Activated naive CD8-positive, alpha-beta T cell (primary cell): ENCODE results near the gene PITX2.
A peak's percentile ranks its signal among the peaks of the same experiment; 100 is the strongest.

Experiments
- H3K27ac Mint-ChIP-seq: one replicate; pipeline ENCODE4 v1.8.0; 2021; ENCODE audit warnings: mixed read lengths
- H3K27me3 Mint-ChIP-seq: one replicate; pipeline ENCODE4 v1.8.0; 2021; ENCODE audit warnings: mixed read lengths
- H3K36me3 Mint-ChIP-seq: one replicate; pipeline ENCODE4 v1.8.0; 2021; ENCODE audit warnings: mixed read lengths
- H3K4me1 Mint-ChIP-seq: one replicate; pipeline ENCODE4 v1.8.0; 2021; ENCODE audit warnings: low read depth, mixed read lengths
- H3K4me3 Mint-ChIP-seq: one replicate; pipeline ENCODE4 v1.8.0; 2021; ENCODE audit warnings: mild to moderate bottlenecking, mixed read lengths
- H3K9me3 Mint-ChIP-seq: one replicate; pipeline ENCODE4 v1.8.0; 2021; ENCODE audit warnings: low read depth, mixed read lengths

PITX2 gene

DNA sequence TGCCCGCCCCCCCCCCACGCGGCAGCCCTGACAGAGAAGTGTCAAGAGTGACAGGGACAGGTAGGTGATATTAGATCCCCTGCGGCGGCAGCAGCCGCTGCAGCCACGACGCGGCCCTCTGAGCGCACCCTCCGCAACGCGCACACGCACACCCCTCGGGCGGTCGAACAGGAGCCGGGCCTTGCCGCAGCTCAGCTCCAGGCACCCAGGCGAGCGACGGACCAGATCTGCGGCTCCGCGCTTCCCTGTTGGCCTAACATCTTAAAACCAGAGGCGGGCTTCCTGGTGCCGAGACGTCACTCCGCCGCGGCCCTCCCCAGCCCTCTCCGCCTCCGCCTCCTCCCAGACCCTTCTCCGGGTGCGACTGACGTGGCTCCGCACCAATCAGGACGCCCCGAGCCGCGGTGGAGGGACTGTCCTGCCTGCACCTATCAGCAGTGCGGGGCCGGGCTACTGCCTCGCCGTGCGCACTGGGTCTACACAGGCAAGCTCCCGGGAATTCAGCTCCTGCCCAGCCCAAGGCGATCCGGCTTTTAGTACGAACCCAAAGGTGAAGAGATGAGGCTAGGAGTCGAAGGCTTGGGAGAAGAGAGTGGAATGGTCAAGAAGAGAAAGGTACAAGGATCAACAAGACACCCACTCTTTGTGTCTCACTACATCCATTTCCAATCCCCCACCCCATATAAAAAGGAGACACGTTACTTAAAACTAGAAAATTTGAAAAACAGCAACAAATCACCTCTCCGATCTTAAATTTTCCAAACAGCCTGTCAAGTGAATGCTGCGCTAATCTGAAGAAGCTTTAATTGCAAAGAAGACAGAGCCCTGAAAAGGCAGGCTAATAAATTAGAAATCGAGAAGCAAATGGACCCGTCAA is at the start of gene PITX2:
TSS of gene PITX2 (minus strand) at position 237 of the 877 bp plus-strand sequence. CDS start 617 bp downstream, outside the sequence.
- H3K4me3 Mint-ChIP-seq = peak within 1 kb of the TSS; percentile 76
- H3K36me3 Mint-ChIP-seq = peaks cover 9% of the 10 kb centered on the region
- H3K9me3 Mint-ChIP-seq = peaks cover 8% of the 10 kb centered on the region
- peaks cover 40% of the 10 kb centered on the region for H3K4me1 Mint-ChIP-seq
- no peak within 1 kb of the TSS for H3K27ac Mint-ChIP-seq
- H3K27me3 Mint-ChIP-seq = peaks cover 72% of the 10 kb centered on the region

- peaks cover 6% of the 10 kb centered on the region for H3K27me3 Mint-ChIP-seq
- no peaks in the 10 kb centered on the region for H3K36me3 Mint-ChIP-seq
- H3K9me3 Mint-ChIP-seq = no peaks in the 10 kb centered on the region
- no peak overlapping the region for H3K4me3 Mint-ChIP-seq
- H3K4me1 Mint-ChIP-seq = no peaks in the 10 kb centered on the region
- H3K27ac Mint-ChIP-seq = no peak overlapping the region
Observed at GRCh38 chr4:110671679-110672078, 48.8 kb upstream of the PITX2 start.

GRCh38 chr4:110669663-110670062 is 46.8 kb upstream of the PITX2 start:
- Mint-ChIP-seq H3K4me1 (no peaks in the 10 kb centered on the region), H3K27ac (no peak overlapping the region), H3K36me3 (no peaks in the 10 kb centered on the region), H3K9me3 (no peaks in the 10 kb centered on the region), H3K27me3 (peaks cover 9% of the 10 kb centered on the region), H3K4me3 (no peak overlapping the region)

- Mint-ChIP-seq H3K9me3 (no peaks in the 10 kb centered on the region), H3K27me3 (peaks cover 14% of the 10 kb centered on the region), H3K4me3 (no peak overlapping the region), H3K4me1 (no peaks in the 10 kb centered on the region), H3K27ac (no peak overlapping the region), H3K36me3 (no peaks in the 10 kb centered on the region)
Observed at GRCh38 chr4:110668463-110669235, 45.8 kb upstream of the PITX2 start.

- Mint-ChIP-seq H3K36me3 (no peaks in the 10 kb centered on the region), H3K4me3 (no peak overlapping the region), H3K4me1 (no peaks in the 10 kb centered on the region), H3K27me3 (peaks cover 18% of the 10 kb centered on the region), H3K9me3 (no peaks in the 10 kb centered on the region), H3K27ac (no peak overlapping the region)
Observed at GRCh38 chr4:110667670-110668069, 44.8 kb upstream of the PITX2 start.

- no peaks in the 10 kb centered on the region for H3K4me1 Mint-ChIP-seq
- H3K27ac Mint-ChIP-seq = no peak overlapping the region
Observed at GRCh38 chr4:110666030-110666429, 43.2 kb upstream of the PITX2 start.

DNA sequence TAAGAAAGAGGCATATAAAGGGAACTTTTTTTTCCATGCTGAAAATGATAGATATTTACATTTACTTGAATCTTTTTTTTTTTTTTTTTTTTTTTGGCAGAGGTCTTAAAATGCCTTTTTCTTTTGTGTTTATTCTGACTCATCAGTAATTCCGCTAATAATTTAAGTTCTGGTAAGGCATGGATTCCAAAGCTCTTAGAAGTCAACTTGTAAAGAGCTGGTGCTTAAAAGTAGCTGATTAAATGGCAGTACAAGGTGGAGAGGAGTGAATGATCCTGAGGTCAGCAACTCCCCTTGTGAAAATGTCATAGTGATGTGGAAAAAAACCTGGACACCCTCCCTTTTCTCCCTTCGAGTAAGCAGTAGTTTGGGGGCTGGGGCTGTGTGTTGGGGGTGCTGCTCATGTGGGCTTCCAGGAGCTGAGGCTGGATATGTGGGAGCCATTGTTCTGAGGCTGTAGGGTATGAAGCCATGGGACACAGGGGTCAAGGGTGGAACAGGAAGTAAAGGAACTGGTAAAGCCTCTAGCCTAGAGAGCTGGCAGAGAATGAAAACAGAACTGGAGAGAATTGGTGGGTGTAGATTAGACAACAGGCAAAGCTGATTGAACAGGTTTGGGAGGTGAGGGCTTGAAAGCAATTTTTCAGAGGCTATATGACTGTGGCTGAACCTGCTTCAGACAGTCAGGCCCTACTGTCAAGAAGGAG is 41.0 kb upstream of the PITX2 start:
- Mint-ChIP-seq H3K4me1 (no peaks in the 10 kb centered on the region), H3K27ac (no peak overlapping the region), H3K9me3 (no peaks in the 10 kb centered on the region), H3K4me3 (no peak overlapping the region), H3K36me3 (no peaks in the 10 kb centered on the region), H3K27me3 (peaks cover 18% of the 10 kb centered on the region)

More at GRCh38 chr4:110666030-110666429, 43.2 kb upstream of the PITX2 start:
- Mint-ChIP-seq H3K4me3 (no peak overlapping the region), H3K36me3 (no peaks in the 10 kb centered on the region), H3K27me3 (peaks cover 17% of the 10 kb centered on the region), H3K9me3 (no peaks in the 10 kb centered on the region)

GRCh38 chr4:110663206-110663605 is 40.3 kb upstream of the PITX2 start:
- no peak overlapping the region for H3K27ac Mint-ChIP-seq
- no peaks in the 10 kb centered on the region for H3K4me1 Mint-ChIP-seq
- peaks cover 20% of the 10 kb centered on the region for H3K27me3 Mint-ChIP-seq
- no peaks in the 10 kb centered on the region for H3K9me3 Mint-ChIP-seq
- no peak overlapping the region for H3K4me3 Mint-ChIP-seq
- H3K36me3 Mint-ChIP-seq = no peaks in the 10 kb centered on the region

- Mint-ChIP-seq H3K9me3 (no peaks in the 10 kb centered on the region), H3K4me3 (no peak overlapping the region), H3K27me3 (peaks cover 23% of the 10 kb centered on the region), H3K36me3 (no peaks in the 10 kb centered on the region), H3K27ac (no peak overlapping the region), H3K4me1 (no peaks in the 10 kb centered on the region)
Observed at GRCh38 chr4:110660755-110661154, 37.9 kb upstream of the PITX2 start.

DNA sequence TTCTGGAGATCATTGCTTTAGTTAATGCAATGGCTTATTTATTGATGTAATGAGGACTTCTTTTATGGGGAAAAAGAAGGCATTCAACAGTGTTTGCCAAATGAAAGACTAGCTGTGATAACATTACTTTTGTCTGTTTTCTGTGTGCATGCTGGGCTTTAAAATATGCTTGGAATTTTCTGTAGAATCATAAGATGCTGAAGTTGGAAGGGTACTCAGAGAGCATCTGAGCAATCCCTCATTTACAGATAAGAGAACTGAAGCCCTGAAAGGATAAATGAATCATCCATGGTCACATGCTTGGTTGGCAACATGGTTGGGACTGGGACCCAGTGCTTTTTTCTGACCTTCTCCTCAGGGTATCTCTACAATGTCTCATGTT is 31.4 kb upstream of the PITX2 start:
- H3K27me3 Mint-ChIP-seq = peaks cover 10% of the 10 kb centered on the region
- H3K27ac Mint-ChIP-seq = no peak overlapping the region
- no peak overlapping the region for H3K4me3 Mint-ChIP-seq
- H3K9me3 Mint-ChIP-seq = no peaks in the 10 kb centered on the region
- no peaks in the 10 kb centered on the region for H3K36me3 Mint-ChIP-seq
- H3K4me1 Mint-ChIP-seq = no peaks in the 10 kb centered on the region

DNA sequence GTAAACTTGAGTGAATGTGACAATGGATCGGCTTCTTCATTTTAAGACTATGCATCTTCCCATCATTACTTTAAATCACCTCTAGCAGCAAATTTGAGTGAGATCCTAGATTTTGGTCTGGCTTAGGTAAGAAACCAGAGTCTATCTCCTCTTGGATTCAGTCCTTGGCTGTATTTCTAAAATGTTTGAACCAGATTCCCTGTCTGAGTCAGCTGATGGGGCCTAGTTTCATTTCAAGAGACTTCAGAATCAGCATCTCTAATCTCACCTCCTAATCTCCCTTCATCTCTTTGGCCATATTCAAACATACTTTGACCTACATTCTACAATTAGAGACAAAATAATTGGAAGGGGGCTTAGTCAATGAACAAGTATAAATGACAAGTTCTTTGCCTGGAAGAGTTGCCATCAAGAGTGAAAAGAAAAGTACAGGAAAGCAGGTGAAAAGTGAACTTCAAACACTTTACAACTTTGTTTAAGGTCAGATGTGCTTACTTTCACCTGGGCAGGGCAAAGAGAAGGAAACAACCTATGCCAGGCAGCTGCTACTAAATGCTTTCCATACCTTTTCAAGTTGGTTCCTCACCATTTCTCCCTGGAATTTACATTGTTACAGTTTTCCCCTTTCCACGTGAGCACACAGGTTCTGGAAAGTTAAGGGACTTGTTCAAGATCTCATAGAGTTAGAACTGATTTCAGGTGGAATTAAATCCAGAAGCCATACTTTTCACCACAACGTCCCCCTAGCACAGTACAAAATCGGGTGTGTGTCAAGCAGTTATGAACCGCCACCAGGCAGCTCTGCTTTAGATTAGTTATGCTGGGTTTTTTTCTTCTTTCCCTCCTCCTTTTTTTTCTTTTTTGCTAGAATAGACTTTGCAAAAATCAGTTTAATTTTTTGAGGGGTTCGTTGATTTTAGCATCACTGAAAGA is 30.7 kb upstream of the PITX2 start:
- no peak overlapping the region for H3K27ac Mint-ChIP-seq
- H3K9me3 Mint-ChIP-seq = no peaks in the 10 kb centered on the region
- peaks cover 7% of the 10 kb centered on the region for H3K27me3 Mint-ChIP-seq
- no peak overlapping the region for H3K4me3 Mint-ChIP-seq
- no peaks in the 10 kb centered on the region for H3K4me1 Mint-ChIP-seq
- H3K36me3 Mint-ChIP-seq = no peaks in the 10 kb centered on the region

- H3K36me3 Mint-ChIP-seq = peaks cover 6% of the 10 kb centered on the region
- H3K27me3 Mint-ChIP-seq = peaks cover 39% of the 10 kb centered on the region
- no peak overlapping the region for H3K27ac Mint-ChIP-seq
- no peaks in the 10 kb centered on the region for H3K9me3 Mint-ChIP-seq
- H3K4me1 Mint-ChIP-seq = no peaks in the 10 kb centered on the region
- no peak overlapping the region for H3K4me3 Mint-ChIP-seq
Observed at GRCh38 chr4:110644008-110644407, 21.1 kb upstream of the PITX2 start.

GRCh38 chr4:110643096-110643495 is 20.2 kb upstream of the PITX2 start:
- Mint-ChIP-seq H3K4me1 (no peaks in the 10 kb centered on the region), H3K9me3 (no peaks in the 10 kb centered on the region), H3K4me3 (no peak overlapping the region), H3K27me3 (peaks cover 45% of the 10 kb centered on the region), H3K36me3 (peaks cover 6% of the 10 kb centered on the region), H3K27ac (no peak overlapping the region)

DNA sequence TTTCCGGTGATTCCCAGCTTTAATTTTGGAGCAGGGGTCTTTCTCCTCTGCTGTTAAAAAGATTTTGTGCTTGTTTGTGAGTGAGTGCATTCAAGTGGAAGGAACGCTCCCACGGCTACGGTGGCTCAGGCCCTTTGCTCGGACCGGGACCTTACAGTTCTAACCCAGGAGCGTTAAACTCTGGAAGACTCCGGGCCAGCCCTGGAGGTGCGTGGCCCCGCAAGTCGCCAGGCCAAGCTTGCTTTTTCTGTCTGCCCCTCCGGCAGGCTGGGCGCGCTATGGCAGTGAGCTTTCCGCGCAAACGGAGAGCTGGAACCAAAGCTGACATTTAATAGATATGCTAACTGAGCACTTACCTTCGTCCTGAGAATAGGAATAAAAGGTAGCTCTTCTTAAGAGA is 18.3 kb upstream of the PITX2 start:
- peaks cover 48% of the 10 kb centered on the region for H3K27me3 Mint-ChIP-seq
- H3K27ac Mint-ChIP-seq = no peak overlapping the region
- H3K9me3 Mint-ChIP-seq = no peaks in the 10 kb centered on the region
- H3K4me1 Mint-ChIP-seq = no peaks in the 10 kb centered on the region
- no peak overlapping the region for H3K4me3 Mint-ChIP-seq
- H3K36me3 Mint-ChIP-seq = peaks cover 8% of the 10 kb centered on the region
